A549 (cell line): ENCODE data around the gene PLEKHN1.

Source experiments
- BHLHE40 ChIP-seq: IDR thresholded peaks from 2 replicates; pipeline ENCODE4 v1.6.1; 2012; ENCODE audit warnings: low read depth, low read length, inconsistent platforms
- CHD2 ChIP-seq: fragments of 150-350 bp; IDR thresholded peaks from 2 replicates; pipeline ENCODE4 v1.6.1; 2014; ENCODE audit warnings: low read length; ENCODE audit not compliant: partially characterized antibody
- ELK1 ChIP-seq: fragments of 150-350 bp; IDR thresholded peaks from 2 replicates; pipeline ENCODE4 v1.6.1; 2014; ENCODE audit warnings: low read depth, mild to moderate bottlenecking, low read length
- HOXA7 ChIP-seq: fragments of 250-450 bp; sonication (Bioruptor Pico); IDR thresholded peaks from 2 replicates; pipeline ENCODE4 v1.5.0; 2020; ENCODE audit warnings: mild to moderate bottlenecking, moderate library complexity
- MAX ChIP-seq: IDR thresholded peaks from 2 replicates; pipeline ENCODE4 v1.6.1; 2012
- MAZ ChIP-seq: fragments of 150-350 bp; IDR thresholded peaks from 2 replicates; pipeline ENCODE4 v1.6.1; 2014; ENCODE audit warnings: antibody characterized with exemption, low read depth, low read length, borderline replicate concordance
- NR3C1 ChIP-seq: fragments of >200 bp; sonication (Bioruptor Twin); formaldehyde crosslinking; IDR thresholded peaks from 3 replicates; pipeline ENCODE4 v1.6.1; 2017
- POLR2A ChIP-seq: IDR thresholded peaks from 2 replicates; pipeline ENCODE4 v1.6.1; 2012; ENCODE audit warnings: mild to moderate bottlenecking, low read length
- ZFP36 ChIP-seq: fragments of 450-650 bp; IDR thresholded peaks from 2 replicates; pipeline ENCODE4 v1.6.1; 2014; ENCODE audit warnings: borderline replicate concordance; ENCODE audit not compliant: partially characterized antibody
- TF ChIP-seq, protein P1 (sequence below): fragments of >200 bp; sonication (Bioruptor Twin); formaldehyde crosslinking; IDR thresholded peaks from 3 replicates; pipeline ENCODE4 v1.5.1; 2016
- TF ChIP-seq, protein P2 (sequence below): fragments of 200-600 bp; sonication (generic); IDR thresholded peaks from 2 replicates; pipeline ENCODE4 v1.6.1; 2016; ENCODE audit warnings: antibody characterized with exemption, mild to moderate bottlenecking, moderate library complexity
- TF ChIP-seq, protein P3 (sequence below): IDR thresholded peaks from 2 replicates; pipeline ENCODE4 v1.6.1; 2012; ENCODE audit warnings: low read depth, borderline replicate concordance

- TF ChIP-seq HOXA7 (CRISPR knock-in tag) (no peak), CHD2 (no peak), MAX (no peak), MAZ (no peak), BHLHE40 (no peak), ZFP36 (no peak), ELK1 (no peak), NR3C1 (no peak), POLR2A (no peak)
- TF ChIP-seq, protein P1, sequence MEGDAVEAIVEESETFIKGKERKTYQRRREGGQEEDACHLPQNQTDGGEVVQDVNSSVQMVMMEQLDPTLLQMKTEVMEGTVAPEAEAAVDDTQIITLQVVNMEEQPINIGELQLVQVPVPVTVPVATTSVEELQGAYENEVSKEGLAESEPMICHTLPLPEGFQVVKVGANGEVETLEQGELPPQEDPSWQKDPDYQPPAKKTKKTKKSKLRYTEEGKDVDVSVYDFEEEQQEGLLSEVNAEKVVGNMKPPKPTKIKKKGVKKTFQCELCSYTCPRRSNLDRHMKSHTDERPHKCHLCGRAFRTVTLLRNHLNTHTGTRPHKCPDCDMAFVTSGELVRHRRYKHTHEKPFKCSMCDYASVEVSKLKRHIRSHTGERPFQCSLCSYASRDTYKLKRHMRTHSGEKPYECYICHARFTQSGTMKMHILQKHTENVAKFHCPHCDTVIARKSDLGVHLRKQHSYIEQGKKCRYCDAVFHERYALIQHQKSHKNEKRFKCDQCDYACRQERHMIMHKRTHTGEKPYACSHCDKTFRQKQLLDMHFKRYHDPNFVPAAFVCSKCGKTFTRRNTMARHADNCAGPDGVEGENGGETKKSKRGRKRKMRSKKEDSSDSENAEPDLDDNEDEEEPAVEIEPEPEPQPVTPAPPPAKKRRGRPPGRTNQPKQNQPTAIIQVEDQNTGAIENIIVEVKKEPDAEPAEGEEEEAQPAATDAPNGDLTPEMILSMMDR: no peak
- TF ChIP-seq, protein P2, sequence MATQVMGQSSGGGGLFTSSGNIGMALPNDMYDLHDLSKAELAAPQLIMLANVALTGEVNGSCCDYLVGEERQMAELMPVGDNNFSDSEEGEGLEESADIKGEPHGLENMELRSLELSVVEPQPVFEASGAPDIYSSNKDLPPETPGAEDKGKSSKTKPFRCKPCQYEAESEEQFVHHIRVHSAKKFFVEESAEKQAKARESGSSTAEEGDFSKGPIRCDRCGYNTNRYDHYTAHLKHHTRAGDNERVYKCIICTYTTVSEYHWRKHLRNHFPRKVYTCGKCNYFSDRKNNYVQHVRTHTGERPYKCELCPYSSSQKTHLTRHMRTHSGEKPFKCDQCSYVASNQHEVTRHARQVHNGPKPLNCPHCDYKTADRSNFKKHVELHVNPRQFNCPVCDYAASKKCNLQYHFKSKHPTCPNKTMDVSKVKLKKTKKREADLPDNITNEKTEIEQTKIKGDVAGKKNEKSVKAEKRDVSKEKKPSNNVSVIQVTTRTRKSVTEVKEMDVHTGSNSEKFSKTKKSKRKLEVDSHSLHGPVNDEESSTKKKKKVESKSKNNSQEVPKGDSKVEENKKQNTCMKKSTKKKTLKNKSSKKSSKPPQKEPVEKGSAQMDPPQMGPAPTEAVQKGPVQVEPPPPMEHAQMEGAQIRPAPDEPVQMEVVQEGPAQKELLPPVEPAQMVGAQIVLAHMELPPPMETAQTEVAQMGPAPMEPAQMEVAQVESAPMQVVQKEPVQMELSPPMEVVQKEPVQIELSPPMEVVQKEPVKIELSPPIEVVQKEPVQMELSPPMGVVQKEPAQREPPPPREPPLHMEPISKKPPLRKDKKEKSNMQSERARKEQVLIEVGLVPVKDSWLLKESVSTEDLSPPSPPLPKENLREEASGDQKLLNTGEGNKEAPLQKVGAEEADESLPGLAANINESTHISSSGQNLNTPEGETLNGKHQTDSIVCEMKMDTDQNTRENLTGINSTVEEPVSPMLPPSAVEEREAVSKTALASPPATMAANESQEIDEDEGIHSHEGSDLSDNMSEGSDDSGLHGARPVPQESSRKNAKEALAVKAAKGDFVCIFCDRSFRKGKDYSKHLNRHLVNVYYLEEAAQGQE: no peak
- TF ChIP-seq, protein P3, sequence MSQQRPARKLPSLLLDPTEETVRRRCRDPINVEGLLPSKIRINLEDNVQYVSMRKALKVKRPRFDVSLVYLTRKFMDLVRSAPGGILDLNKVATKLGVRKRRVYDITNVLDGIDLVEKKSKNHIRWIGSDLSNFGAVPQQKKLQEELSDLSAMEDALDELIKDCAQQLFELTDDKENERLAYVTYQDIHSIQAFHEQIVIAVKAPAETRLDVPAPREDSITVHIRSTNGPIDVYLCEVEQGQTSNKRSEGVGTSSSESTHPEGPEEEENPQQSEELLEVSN: no peak
Observed at GRCh38 chr1:956636-957035, 9.6 kb upstream of the PLEKHN1 start.
